Hepatocyte (in vitro differentiated cells): ENCODE data around the gene MOB3B. TPM values are rescaled to one million over a fixed set of nuclear protein-coding genes. Genes with fewer than 3 reads are reported as not detected.

ENCODE experiments used
- DNase-seq: peaks from one replicate; pipeline ENCODE4 v3.0.0-alpha.2; 2016; ENCODE audit warnings: low spot score
- H2AFZ ChIP-seq: fragments of 200-600 bp; sonication (generic); 2 replicates; pipeline ENCODE4 v1.6.0; 2016; ENCODE audit warnings: antibody characterized with exemption, mild to moderate bottlenecking
- H3K27ac ChIP-seq: fragments of 200-600 bp; sonication (generic); 2 replicates; pipeline ENCODE4 v1.5.1; 2016; ENCODE audit warnings: mild to moderate bottlenecking
- H3K27me3 ChIP-seq: fragments of 200-600 bp; sonication (generic); 2 replicates; pipeline ENCODE4 v1.6.1; 2016
- H3K36me3 ChIP-seq: fragments of 200-600 bp; sonication (generic); replicated peaks from 2 replicates; pipeline ENCODE4 v1.5.1; 2016; ENCODE audit warnings: low read depth; ENCODE audit not compliant: insufficient read depth
- H3K4me1 ChIP-seq: fragments of 200-600 bp; sonication (generic); 2 replicates; pipeline ENCODE4 v1.5.1; 2016; ENCODE audit warnings: mild to moderate bottlenecking, moderate library complexity; ENCODE audit not compliant: insufficient read depth
- H3K4me2 ChIP-seq: fragments of 200-600 bp; sonication (generic); 2 replicates; pipeline ENCODE4 v1.6.0; 2016
- H3K4me3 ChIP-seq: fragments of 200-600 bp; sonication (generic); 2 replicates; pipeline ENCODE4 v1.5.1; 2016; ENCODE audit warnings: mild to moderate bottlenecking
- H3K79me2 ChIP-seq: fragments of 200-600 bp; sonication (generic); 2 replicates; pipeline ENCODE4 v1.6.0; 2017; ENCODE audit warnings: mild to moderate bottlenecking
- H3K9me2 ChIP-seq: fragments of 200-600 bp; sonication (generic); replicated peaks from 2 replicates; pipeline ENCODE4 v1.6.0; 2017; ENCODE audit warnings: mild to moderate bottlenecking; ENCODE audit not compliant: insufficient read depth
- H3K9me3 ChIP-seq: fragments of 200-600 bp; sonication (generic); 2 replicates; pipeline ENCODE4 v1.5.1; 2016; ENCODE audit warnings: low read depth, mild to moderate bottlenecking
- H4K20me1 ChIP-seq: fragments of 200-600 bp; sonication (generic); 2 replicates; pipeline ENCODE4 v1.6.0; 2016; ENCODE audit warnings: mild to moderate bottlenecking; ENCODE audit not compliant: insufficient read depth, poor library complexity, severe bottlenecking
- CTCF ChIP-seq: fragments of 200-600 bp; sonication (generic); IDR thresholded peaks from 2 replicates; pipeline ENCODE4 v1.5.1; 2016; ENCODE audit warnings: antibody characterized with exemption, mild to moderate bottlenecking; ENCODE audit not compliant: poor library complexity
- EZH2 ChIP-seq: fragments of 200-600 bp; sonication (generic); IDR thresholded peaks from 2 replicates; pipeline ENCODE4 v1.6.1; 2016; ENCODE audit warnings: antibody characterized with exemption, mild to moderate bottlenecking, borderline replicate concordance
- EZH2phosphoT487 ChIP-seq: fragments of 200-600 bp; sonication (generic); IDR thresholded peaks from one replicate; pipeline ENCODE4 v1.6.1; 2018; ENCODE audit warnings: antibody characterized with exemption, mild to moderate bottlenecking, low read depth, moderate library complexity; ENCODE audit not compliant: unreplicated experiment, severe bottlenecking
- WGBS: methylation state at CpG from one replicate; pipeline ENCODE4 v1.1.6; 2016; ENCODE audit warnings: low lambda C conversion rate; ENCODE audit errors: missing lambda C conversion rate; 5-methylcytosine and 5-hydroxymethylcytosine counted together
- polyA plus RNA-seq: library from polyadenylated mRNA; unstranded; fragments of >200 nt; fragmentation: Nextera tagmentation; extraction: Ambion mirVana; gene quantifications from 2 replicates; pipeline ENCODE4 v1.2.1, GENCODE V29; 2016
- total RNA-seq: library from RNA; depleted of rRNA; stranded (reverse); fragments of >200 nt; gene quantifications from 2 replicates; pipeline ENCODE4 v1.2.3, GENCODE V29; 2014

MOB3B gene
- total and polyA plus RNA-seq, 2 experiments from 2014 or later, result 13.3 to 13.5 TPM

- DNase-seq, result no peak
- no peak overlapping the region for H3K27ac ChIP-seq
These were observed 178.2 kb downstream of the MOB3B start for GRCh38 chr9:27351438-27351837.

GRCh38 chr9:27350382-27350976 lies 179.1 kb downstream of the MOB3B start:
- Histone ChIP-seq H2AFZ (no peak overlapping the region), H3K9me3 (no peaks in the 10 kb centered on the region), H3K4me1 (peaks cover 10% of the 10 kb centered on the region), H3K4me3 (no peak overlapping the region), H3K27me3 (no peaks in the 10 kb centered on the region), H3K27ac (no peak overlapping the region), H3K79me2 (peaks cover 7% of the 10 kb centered on the region), H4K20me1 (no peaks in the 10 kb centered on the region), H3K4me2 (no peak overlapping the region), H3K9me2 (no peaks in the 10 kb centered on the region), H3K36me3 (no peaks in the 10 kb centered on the region)
- no peak for DNase-seq
- TF ChIP-seq EZH2phosphoT487 (no peak), CTCF (no peak), EZH2 (no peak)
- 96% methylated on average over 5 of the region's 5 CpGs for WGBS

More at GRCh38 chr9:27351438-27351837, 178.2 kb downstream of the MOB3B start:
- TF ChIP-seq EZH2 (no peak), CTCF (no peak), EZH2phosphoT487 (no peak)
- Histone ChIP-seq H3K27me3 (no peaks in the 10 kb centered on the region), H2AFZ (no peak overlapping the region), H3K79me2 (peaks cover 5% of the 10 kb centered on the region), H4K20me1 (no peaks in the 10 kb centered on the region), H3K9me3 (no peaks in the 10 kb centered on the region), H3K9me2 (no peaks in the 10 kb centered on the region), H3K4me1 (peaks cover 16% of the 10 kb centered on the region), H3K4me2 (no peak overlapping the region), H3K4me3 (no peak overlapping the region), H3K36me3 (no peaks in the 10 kb centered on the region)
- WGBS, result 74% methylated on average over 2 of the region's 2 CpGs

- no peak for DNase-seq
- Histone ChIP-seq H3K79me2 (peaks cover 9% of the 10 kb centered on the region), H3K4me2 (no peak overlapping the region), H3K4me1 (peaks cover 10% of the 10 kb centered on the region), H3K27me3 (no peaks in the 10 kb centered on the region), H3K4me3 (no peak overlapping the region), H3K9me3 (no peaks in the 10 kb centered on the region), H3K27ac (no peak overlapping the region), H3K9me2 (no peaks in the 10 kb centered on the region), H2AFZ (no peak overlapping the region), H4K20me1 (no peaks in the 10 kb centered on the region), H3K36me3 (no peaks in the 10 kb centered on the region)
- 69% methylated on average over 1 of the region's 1 CpG for WGBS
- no peak for TF ChIP-seq EZH2phosphoT487
- no peak for TF ChIP-seq EZH2
- no peak for TF ChIP-seq CTCF
These were observed 179.9 kb downstream of the MOB3B start for GRCh38 chr9:27349698-27350080.
